Upper lobe of left lung (tissue), 6 donors: Measurements from ENCODE around the gene PDSS2. TPM values are rescaled to one million over a fixed set of nuclear protein-coding genes. Genes with fewer than 3 reads are reported as not detected.

Experiments used
- ATAC-seq, 2 donors: fragments of 200-7000 bp; cut with Tn5 transposase; one replicate each; pipeline ENCODE4 v1.9.1; 2022; ENCODE audit warnings: mild to moderate bottlenecking in 2 of 2, moderate library complexity in 2 of 2; ENCODE audit not compliant: low FRiP score in 2 of 2
- DNase-seq, 2 donors: peaks; one replicate each; pipeline ENCODE4 v3.0.0-alpha.2; 2019 to 2020
- H3K27ac ChIP-seq, 4 donors: fragments of 200-600 bp; sonication (generic); one replicate each; pipeline ENCODE4 v1.5.1; 2016 to 2019
- H3K27me3 ChIP-seq, 4 donors: fragments of 200-600 bp; sonication (generic); one replicate each; pipeline ENCODE4 v1.5.1; 2017 to 2019
- H3K36me3 ChIP-seq, 4 donors: fragments of 200-600 bp; sonication (generic); one replicate each; pipeline ENCODE4 v1.5.1; 2016 to 2019
- H3K4me1 ChIP-seq, 4 donors: fragments of 200-600 bp; sonication (generic); one replicate each; pipeline ENCODE4 v1.5.1; 2018 to 2019
- H3K4me3 ChIP-seq, 4 donors: fragments of 200-600 bp; sonication (generic); one replicate each; pipeline ENCODE4 v1.5.1; 2017 to 2019; ENCODE audit warnings: mild to moderate bottlenecking in 2 of 4, moderate library complexity in 1 of 4
- H3K9me3 ChIP-seq, 4 donors: fragments of 200-600 bp; sonication (generic); one replicate each; pipeline ENCODE4 v1.5.1; 2018 to 2019
- EP300 ChIP-seq, 4 donors: sonication (generic); formaldehyde crosslinking; IDR thresholded peaks; one replicate each; pipeline ENCODE4 v1.5.1; 2017; ENCODE audit warnings: antibody characterized with exemption in 4 of 4, control low read depth in 2 of 4
- POLR2A ChIP-seq, 4 donors: fragments of 450-650 bp; IDR thresholded peaks; one replicate each; pipeline ENCODE4 v1.5.1; 2016 to 2017; ENCODE audit warnings: antibody characterized with exemption in 4 of 4, mild to moderate bottlenecking in 2 of 4
- POLR2AphosphoS5 ChIP-seq, 2 donors: sonication (generic); formaldehyde crosslinking; IDR thresholded peaks; one replicate each; pipeline ENCODE4 v1.5.1; 2017; ENCODE audit warnings: antibody characterized with exemption in 2 of 2
- WGBS, 2 donors: methylation state at CpG; one replicate each; pipeline ENCODE4 v1.1.5; 2017 to 2018; 5-methylcytosine and 5-hydroxymethylcytosine counted together
- total RNA-seq, 6 donors: library from RNA; depleted of rRNA in 4 of 6; stranded (reverse); fragments of >200 nt in 4 of 6; gene quantifications; one replicate each; pipeline versions ENCODE4 v1.1.0 to v1.2.1, GENCODE V29; 2016 to 2021
- TF ChIP-seq, protein P1 (sequence below), 6 experiments: fragments of 450-650 bp in 4 of 6; fragments of 200-600 bp in 2 of 6; sonication (generic) in 2 of 6; IDR thresholded peaks; one replicate each; pipeline ENCODE4 v1.5.1; 2016 to 2019; ENCODE audit warnings: antibody characterized with exemption in 6 of 6
- donor health status: DM: no; HTN: no; CAD: no; lungs with moderate emphysema.
- donor health status: DM: no; HTN: yes; CAD: no; lungs with severe emphysema.

The PDSS2 gene
- total RNA-seq, 6 donors from 2014 or later = 5.1 to 20.9 (median 15.0) TPM

DNA sequence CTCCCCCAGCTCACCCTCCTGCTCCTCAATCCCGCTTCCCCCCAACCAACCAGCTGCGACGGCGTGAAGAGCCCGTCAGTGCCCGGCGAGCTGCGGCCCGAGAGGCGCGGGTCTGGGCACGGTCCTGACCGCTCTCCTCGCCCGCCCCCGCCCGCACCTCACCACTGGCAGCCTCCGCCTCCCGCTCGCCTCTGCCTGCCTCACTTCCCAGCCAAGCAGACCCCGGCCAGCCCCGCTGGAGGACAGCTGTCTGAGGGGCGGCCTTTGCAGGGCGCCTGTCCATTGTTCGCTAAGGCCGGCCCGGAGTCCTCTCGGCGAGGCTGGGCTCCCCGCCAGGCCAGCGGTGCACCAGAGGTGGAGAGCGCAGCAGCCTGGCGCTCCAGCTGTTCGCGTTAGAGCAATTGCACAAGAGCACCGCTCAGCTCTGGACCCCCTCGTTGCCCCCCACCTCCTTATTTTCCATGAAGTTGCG lies 31.8 kb upstream of the PDSS2 start:
- Histone ChIP-seq H3K4me1 (peaks cover 30 to 77% (median 47%) of the 10 kb centered on the region in 4 donors), H3K9me3 (no peaks in the 10 kb centered on the region), H3K27me3 (peaks cover 0 to 17% (median 2%) of the 10 kb centered on the region in 4 donors), H3K4me3 (peak overlapping the region; percentile 64 to 88 (median 80)), H3K36me3 (no peaks in the 10 kb centered on the region), H3K27ac (peak overlapping the region in 2 of 4 donors; percentile 57 to 87)
- ATAC-seq (peak; percentile 50 to 67), DNase-seq (peak; percentile 47 to 93)
- WGBS, 2 donors = 3 to 5% methylated on average over 6 to 38 of the region's 38 CpGs
- TF ChIP-seq POLR2AphosphoS5 (IDR thresholded peaks at IDR 0.05) = peak in 1 of 2 donors; percentile 14
- TF ChIP-seq EP300 (IDR thresholded peaks at IDR 0.05) = no peak

DNA sequence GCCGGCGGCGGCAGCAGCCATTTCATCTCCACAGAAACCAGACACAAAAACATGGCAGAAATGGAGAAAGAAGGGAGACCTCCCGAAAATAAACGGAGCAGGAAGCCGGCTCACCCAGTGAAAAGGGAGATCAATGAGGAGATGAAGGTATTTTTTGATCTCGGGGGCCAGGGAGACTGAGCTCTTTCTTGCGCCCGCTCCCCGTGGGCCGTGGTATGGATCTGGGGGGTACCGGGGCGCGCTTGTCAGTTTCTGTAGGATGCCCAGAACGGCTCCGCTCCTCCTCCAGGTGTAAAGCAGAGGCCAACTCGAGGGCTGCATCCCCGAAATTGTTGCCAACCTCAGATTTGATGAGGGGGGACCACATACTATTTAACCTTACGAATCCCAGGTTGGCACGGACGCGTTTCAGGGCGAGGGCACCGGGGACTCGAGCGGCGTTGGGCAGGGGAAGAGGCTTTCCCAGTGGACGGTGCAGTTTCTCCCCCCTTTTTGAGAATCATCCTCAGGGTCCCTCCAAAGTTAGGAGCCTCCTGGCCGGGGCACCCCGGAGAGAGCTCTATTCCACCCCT lies 31.3 kb upstream of the PDSS2 start:
- ATAC-seq (peak in 1 of 2 donors; percentile 1), DNase-seq (no peak)
- peak overlapping the region; percentile 64 to 88 (median 80) for H3K4me3 ChIP-seq
- 0% methylated on average over 23 to 27 of the region's 30 CpGs for WGBS, 2 donors
- H3K9me3 ChIP-seq = no peaks in the 10 kb centered on the region
- no peak for TF ChIP-seq EP300 (IDR thresholded peaks at IDR 0.05)
- TF ChIP-seq POLR2A (IDR thresholded peaks at IDR 0.05) = no peak
- no peak for TF ChIP-seq POLR2AphosphoS5 (IDR thresholded peaks at IDR 0.05)
- TF ChIP-seq, protein P1, sequence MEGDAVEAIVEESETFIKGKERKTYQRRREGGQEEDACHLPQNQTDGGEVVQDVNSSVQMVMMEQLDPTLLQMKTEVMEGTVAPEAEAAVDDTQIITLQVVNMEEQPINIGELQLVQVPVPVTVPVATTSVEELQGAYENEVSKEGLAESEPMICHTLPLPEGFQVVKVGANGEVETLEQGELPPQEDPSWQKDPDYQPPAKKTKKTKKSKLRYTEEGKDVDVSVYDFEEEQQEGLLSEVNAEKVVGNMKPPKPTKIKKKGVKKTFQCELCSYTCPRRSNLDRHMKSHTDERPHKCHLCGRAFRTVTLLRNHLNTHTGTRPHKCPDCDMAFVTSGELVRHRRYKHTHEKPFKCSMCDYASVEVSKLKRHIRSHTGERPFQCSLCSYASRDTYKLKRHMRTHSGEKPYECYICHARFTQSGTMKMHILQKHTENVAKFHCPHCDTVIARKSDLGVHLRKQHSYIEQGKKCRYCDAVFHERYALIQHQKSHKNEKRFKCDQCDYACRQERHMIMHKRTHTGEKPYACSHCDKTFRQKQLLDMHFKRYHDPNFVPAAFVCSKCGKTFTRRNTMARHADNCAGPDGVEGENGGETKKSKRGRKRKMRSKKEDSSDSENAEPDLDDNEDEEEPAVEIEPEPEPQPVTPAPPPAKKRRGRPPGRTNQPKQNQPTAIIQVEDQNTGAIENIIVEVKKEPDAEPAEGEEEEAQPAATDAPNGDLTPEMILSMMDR (IDR thresholded peaks at IDR 0.05) = no peak
- H3K4me1 ChIP-seq = peaks cover 30 to 72% (median 42%) of the 10 kb centered on the region in 4 donors
- no peaks in the 10 kb centered on the region for H3K36me3 ChIP-seq
- H3K27me3 ChIP-seq = peaks cover 0 to 17% (median 2%) of the 10 kb centered on the region in 4 donors
- peak overlapping the region; percentile 49 to 87 (median 60) for H3K27ac ChIP-seq

DNA sequence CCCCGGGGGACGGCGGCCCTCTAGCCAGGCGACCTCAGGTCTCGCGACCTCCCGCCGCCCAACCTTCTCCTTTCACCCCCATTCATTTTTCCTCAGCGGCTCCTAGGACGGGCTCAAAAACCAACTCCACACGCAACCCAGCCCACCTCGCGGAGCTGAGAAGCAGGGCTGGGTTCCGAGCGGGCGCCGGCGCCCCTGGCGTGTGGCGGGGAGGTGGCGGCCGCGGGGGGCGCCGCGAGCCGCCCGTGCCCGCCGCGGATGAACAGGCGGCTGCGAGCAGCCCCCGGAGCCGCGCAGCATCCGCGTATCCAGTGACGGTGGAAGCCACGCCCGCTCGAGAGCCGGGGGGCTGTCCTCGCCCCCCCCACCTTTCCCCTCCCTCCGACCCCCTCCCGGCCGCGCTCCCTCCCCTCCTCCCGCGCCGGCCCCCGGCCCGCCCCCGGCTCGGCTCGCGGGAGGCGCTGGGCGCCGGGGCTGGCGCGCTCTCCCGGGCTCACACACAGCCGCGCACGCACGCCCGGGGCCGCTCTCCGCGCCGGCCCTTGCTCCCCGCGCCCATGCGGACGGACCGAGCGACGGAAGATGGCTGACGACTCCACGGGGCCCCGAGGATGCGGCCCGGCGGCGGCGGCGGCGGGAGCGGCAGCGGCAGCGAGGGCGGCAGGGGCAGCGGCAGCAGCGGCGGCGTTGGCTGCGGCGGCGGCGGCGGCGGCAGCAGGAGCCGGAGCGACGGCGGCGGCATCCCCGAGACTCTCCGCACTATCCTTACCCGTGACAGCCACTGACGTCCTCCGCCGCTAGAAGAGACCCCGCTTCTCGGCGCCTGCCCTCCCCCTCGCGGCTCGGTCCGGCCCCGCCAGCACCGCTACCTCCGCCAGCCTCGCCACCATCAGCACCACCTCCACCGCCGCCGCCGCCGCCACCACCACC lies 30.5 kb upstream of the PDSS2 start, which contains the start of gene SOBP:
Gene SOBP (plus strand): TSS at position 482 of the 930 bp plus-strand sequence. CDS start 500 bp downstream, outside the sequence.
- peak within 1 kb of the TSS; percentile 49 to 87 (median 60) for H3K27ac ChIP-seq
- H3K4me3 ChIP-seq = peak within 1 kb of the TSS; percentile 64 to 88 (median 80)
- H3K27me3 ChIP-seq = peaks cover 0 to 17% (median 2%) of the 10 kb centered on the region in 4 donors
- DNase-seq = peak; percentile 35 to 91
- 0 to 1% methylated on average over 7 to 62 of the region's 130 CpGs for WGBS, 2 donors
- TF ChIP-seq EP300 (IDR thresholded peaks at IDR 0.05) (no peak), POLR2AphosphoS5 (IDR thresholded peaks at IDR 0.05) (no peak), POLR2A (IDR thresholded peaks at IDR 0.05) (no peak)
- TF ChIP-seq, protein P1 (IDR thresholded peaks at IDR 0.05) = no peak
- peak in 1 of 2 donors; percentile 72 for ATAC-seq
- H3K36me3 ChIP-seq = no peaks in the 10 kb centered on the region
- peaks cover 25 to 66% (median 38%) of the 10 kb centered on the region in 4 donors for H3K4me1 ChIP-seq
- H3K9me3 ChIP-seq = no peaks in the 10 kb centered on the region

GRCh38 chr6:107488875-107489635 lies 29.7 kb upstream of the PDSS2 start:
- 0 to 1% methylated on average over 41 to 44 of the region's 51 CpGs for WGBS, 2 donors
- peak in 1 of 2 donors; percentile 4 for TF ChIP-seq POLR2AphosphoS5 (IDR thresholded peaks at IDR 0.05)
- no peak for TF ChIP-seq POLR2A (IDR thresholded peaks at IDR 0.05)
- H3K27me3 ChIP-seq = peaks cover 0 to 17% (median 2%) of the 10 kb centered on the region in 4 donors
- H3K4me1 ChIP-seq = peaks cover 24 to 57% (median 33%) of the 10 kb centered on the region in 4 donors
- peak overlapping the region; percentile 46 to 88 (median 80) for H3K4me3 ChIP-seq
- ATAC-seq (peak; percentile 43 to 57), DNase-seq (peak; percentile 28 to 87)
- H3K36me3 ChIP-seq = no peaks in the 10 kb centered on the region
- H3K9me3 ChIP-seq = no peaks in the 10 kb centered on the region
- peak overlapping the region in 3 of 4 donors; percentile 37 to 87 (median 40) for H3K27ac ChIP-seq

DNA sequence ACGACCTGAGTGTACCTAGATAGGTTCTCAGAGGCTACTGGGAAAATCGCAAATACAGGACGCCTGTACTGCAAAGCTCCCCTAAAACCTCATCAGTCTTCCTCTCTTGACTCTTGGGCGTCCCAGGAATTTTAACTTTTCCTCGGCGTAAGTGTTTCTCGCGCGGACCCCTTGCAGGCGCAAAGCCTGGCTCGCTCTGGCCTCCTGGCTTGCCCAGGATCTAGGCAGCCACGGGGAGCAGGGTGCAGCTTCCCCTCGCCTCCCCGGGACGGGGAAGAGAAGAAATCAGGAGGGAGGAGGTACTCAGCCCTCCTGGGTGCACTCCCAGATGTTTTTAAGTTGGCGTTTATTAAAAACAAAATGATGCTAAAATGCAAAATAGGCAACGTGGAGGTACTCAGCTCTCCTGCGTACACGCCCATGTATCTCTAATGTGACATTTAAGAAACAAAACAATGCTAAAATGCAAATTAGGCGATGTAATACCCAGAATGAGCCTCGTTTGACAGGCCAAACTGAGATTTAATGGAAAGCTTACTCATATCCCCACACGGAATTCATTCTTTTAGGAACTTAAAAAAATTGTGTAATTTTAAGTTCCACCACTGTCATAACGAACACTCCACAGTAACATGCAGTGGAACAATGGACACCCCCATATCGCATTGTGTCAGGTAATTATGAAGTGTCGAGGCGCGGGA lies 29.0 kb upstream of the PDSS2 start:
- DNase-seq (peak in 1 of 2 donors; percentile 36), ATAC-seq (no peak)
- Histone ChIP-seq H3K27me3 (peaks cover 0 to 17% (median 2%) of the 10 kb centered on the region in 4 donors), H3K36me3 (no peaks in the 10 kb centered on the region), H3K9me3 (no peaks in the 10 kb centered on the region), H3K4me1 (peaks cover 22 to 50% (median 33%) of the 10 kb centered on the region in 4 donors), H3K4me3 (peak overlapping the region in 3 of 4 donors; percentile 78 to 88 (median 82)), H3K27ac (no peak overlapping the region)
- no peak for TF ChIP-seq EP300 (IDR thresholded peaks at IDR 0.05)
- no peak for TF ChIP-seq POLR2A (IDR thresholded peaks at IDR 0.05)
- TF ChIP-seq POLR2AphosphoS5 (IDR thresholded peaks at IDR 0.05) = no peak
- TF ChIP-seq, protein P1 (IDR thresholded peaks at IDR 0.05) = no peak
- 32 to 34% methylated on average over 27 of the region's 27 CpGs for WGBS, 2 donors
